Prostate gland (tissue), 2 donors: ENCODE data around the gene LRRC2.

Experiments used
- POLR2A ChIP-seq: fragments of 450-650 bp; IDR thresholded peaks from one replicate; pipeline ENCODE4 v1.6.1; 2016; ENCODE audit warnings: antibody characterized with exemption, mild to moderate bottlenecking
- TF ChIP-seq, protein P1 (sequence below), 4 experiments: fragments of 200-600 bp in 2 of 4; fragments of 450-650 bp in 2 of 4; sonication (generic) in 2 of 4; IDR thresholded peaks; 1 replicate in 3 of 4; 2 replicates in 1 of 4; pipeline ENCODE4 v1.5.1; 2016 to 2019; ENCODE audit warnings: antibody characterized with exemption in 4 of 4, mild to moderate bottlenecking in 2 of 4, moderate library complexity in 2 of 4

DNA sequence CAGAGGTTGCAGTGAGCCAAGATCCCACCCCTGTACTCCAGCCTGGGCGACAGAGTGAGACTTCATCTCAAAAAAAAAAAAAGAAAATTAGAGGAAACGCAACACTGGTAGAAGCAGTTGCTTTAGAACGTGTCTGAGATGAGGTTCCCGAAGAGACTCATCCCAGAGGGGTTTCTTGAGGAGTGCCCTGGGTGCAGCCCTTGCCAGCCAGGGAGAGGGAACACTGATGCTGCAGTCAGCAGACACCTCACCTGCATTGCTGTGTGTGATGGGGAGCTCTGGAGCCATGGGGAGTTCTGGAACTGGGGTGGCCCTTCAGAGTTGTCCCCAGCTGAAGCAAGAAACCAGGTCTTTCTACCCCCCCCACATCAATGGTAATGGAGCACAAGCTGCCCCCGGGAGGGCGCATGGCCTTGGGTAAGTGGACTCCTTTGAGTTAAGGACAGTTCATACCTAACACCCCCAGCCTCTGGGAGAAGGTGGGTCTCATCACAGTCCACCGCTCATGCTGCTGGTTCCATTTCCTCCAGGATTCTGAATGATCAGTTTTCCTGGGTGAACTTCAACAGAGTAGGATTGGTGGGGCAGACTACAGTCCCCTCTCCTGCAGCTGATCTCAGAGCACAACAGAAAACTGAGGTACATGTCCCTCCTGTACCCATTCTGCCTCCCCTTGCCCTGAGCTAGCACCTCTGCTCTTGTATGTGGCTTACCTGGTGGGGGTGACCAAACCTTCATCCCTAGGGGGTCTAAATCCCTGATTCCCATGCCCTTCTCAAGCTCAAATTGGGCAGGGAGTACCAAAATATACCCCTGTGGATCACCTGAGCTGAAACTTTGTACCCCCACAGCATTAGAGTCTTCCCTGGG is 18.7 kb upstream of the LRRC2 start:
- TF ChIP-seq, protein P1, sequence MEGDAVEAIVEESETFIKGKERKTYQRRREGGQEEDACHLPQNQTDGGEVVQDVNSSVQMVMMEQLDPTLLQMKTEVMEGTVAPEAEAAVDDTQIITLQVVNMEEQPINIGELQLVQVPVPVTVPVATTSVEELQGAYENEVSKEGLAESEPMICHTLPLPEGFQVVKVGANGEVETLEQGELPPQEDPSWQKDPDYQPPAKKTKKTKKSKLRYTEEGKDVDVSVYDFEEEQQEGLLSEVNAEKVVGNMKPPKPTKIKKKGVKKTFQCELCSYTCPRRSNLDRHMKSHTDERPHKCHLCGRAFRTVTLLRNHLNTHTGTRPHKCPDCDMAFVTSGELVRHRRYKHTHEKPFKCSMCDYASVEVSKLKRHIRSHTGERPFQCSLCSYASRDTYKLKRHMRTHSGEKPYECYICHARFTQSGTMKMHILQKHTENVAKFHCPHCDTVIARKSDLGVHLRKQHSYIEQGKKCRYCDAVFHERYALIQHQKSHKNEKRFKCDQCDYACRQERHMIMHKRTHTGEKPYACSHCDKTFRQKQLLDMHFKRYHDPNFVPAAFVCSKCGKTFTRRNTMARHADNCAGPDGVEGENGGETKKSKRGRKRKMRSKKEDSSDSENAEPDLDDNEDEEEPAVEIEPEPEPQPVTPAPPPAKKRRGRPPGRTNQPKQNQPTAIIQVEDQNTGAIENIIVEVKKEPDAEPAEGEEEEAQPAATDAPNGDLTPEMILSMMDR (IDR thresholded peaks at IDR 0.05): no peak
- TF ChIP-seq POLR2A: no peak
